OCI-LY7 (cell line): ENCODE measurements around the gene CCRL2.

Experiments
- EZH2phosphoT487 ChIP-seq: fragments of 200-600 bp; sonication (generic); IDR thresholded peaks from 2 replicates; pipeline ENCODE4 v1.6.1; 2018; ENCODE audit warnings: low read depth, borderline replicate concordance, mild to moderate bottlenecking, mixed run types, antibody characterized with exemption, low read length, moderate library complexity, mixed read lengths
- TF ChIP-seq, protein P1 (sequence below): fragments of 200-600 bp; sonication (generic); conservative IDR thresholded peaks from 2 replicates; pipeline ENCODE4 v1.5.1; 2014; ENCODE audit warnings: mild to moderate bottlenecking, antibody characterized with exemption, low read length, moderate library complexity, mixed read lengths

DNA sequence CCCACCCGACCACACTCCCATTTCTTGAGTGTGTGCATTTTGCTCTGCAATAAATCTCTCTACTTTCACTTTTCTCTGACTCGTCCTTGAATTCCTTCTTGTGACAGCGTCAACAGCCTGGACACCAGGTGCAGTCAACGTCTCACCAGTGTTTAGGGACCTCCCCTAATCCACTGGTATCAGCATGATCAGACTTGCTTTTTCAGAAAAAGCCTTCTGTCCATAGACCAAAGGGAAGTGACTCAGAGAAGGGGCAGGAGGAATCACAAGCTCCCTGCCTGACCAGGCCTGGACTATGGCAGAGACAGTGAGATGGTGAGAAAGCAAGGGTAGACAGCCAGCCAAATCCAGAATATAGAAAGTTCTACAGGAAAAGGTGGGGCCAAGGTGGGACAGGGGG lies 20.9 kb upstream of the CCRL2 start:
- TF ChIP-seq, protein P1, sequence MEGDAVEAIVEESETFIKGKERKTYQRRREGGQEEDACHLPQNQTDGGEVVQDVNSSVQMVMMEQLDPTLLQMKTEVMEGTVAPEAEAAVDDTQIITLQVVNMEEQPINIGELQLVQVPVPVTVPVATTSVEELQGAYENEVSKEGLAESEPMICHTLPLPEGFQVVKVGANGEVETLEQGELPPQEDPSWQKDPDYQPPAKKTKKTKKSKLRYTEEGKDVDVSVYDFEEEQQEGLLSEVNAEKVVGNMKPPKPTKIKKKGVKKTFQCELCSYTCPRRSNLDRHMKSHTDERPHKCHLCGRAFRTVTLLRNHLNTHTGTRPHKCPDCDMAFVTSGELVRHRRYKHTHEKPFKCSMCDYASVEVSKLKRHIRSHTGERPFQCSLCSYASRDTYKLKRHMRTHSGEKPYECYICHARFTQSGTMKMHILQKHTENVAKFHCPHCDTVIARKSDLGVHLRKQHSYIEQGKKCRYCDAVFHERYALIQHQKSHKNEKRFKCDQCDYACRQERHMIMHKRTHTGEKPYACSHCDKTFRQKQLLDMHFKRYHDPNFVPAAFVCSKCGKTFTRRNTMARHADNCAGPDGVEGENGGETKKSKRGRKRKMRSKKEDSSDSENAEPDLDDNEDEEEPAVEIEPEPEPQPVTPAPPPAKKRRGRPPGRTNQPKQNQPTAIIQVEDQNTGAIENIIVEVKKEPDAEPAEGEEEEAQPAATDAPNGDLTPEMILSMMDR = no peak
- TF ChIP-seq EZH2phosphoT487 = no peak
